SU-DHL-6 (cell line): ENCODE measurements around the gene NATD1.

Experiments used
- H2AFZ ChIP-seq: fragments of 200-600 bp; sonication (generic); 2 replicates; pipeline ENCODE4 v1.6.1; 2014; ENCODE audit warnings: low read depth, mild to moderate bottlenecking, moderate library complexity, mixed read lengths, antibody characterized with exemption, low read length; ENCODE audit not compliant: severe bottlenecking
- H3F3A ChIP-seq: fragments of 200-600 bp; shearing (Covaris generic); 2 replicates; pipeline ENCODE4 v1.6.0; 2016; ENCODE audit warnings: antibody characterized with exemption, mild to moderate bottlenecking; ENCODE audit not compliant: insufficient read depth
- H3K27ac ChIP-seq: fragments of 200-600 bp; sonication (generic); 2 replicates; pipeline ENCODE4 v1.5.1; 2016; ENCODE audit warnings: low read depth, mild to moderate bottlenecking, low read length, moderate library complexity, mixed read lengths
- H3K27me3 ChIP-seq: fragments of 200-600 bp; sonication (generic), shearing (Covaris generic); 2 replicates; pipeline ENCODE4 v1.6.0; 2014; ENCODE audit warnings: mild to moderate bottlenecking, low read length
- H3K36me3 ChIP-seq: fragments of 200-600 bp; sonication (generic); 2 replicates; pipeline ENCODE4 v1.6.1; 2014; ENCODE audit warnings: mild to moderate bottlenecking, low read length, mixed read lengths
- H3K4me2 ChIP-seq: fragments of 300-600, 200-600 bp; shearing (Covaris generic), sonication (generic); 2 replicates; pipeline ENCODE4 v1.6.0; 2014; ENCODE audit warnings: low read length, low read depth, mild to moderate bottlenecking; ENCODE audit not compliant: poor library complexity, severe bottlenecking
- H3K4me3 ChIP-seq: fragments of 200-600 bp; sonication (generic); 2 replicates; pipeline ENCODE4 v1.5.1; 2014; ENCODE audit warnings: antibody characterized with exemption, low read length, mild to moderate bottlenecking, mixed read lengths; ENCODE audit not compliant: insufficient read depth, poor library complexity, severe bottlenecking
- H3K79me2 ChIP-seq: fragments of 200-600 bp; sonication (generic); 2 replicates; pipeline ENCODE4 v1.6.1; 2014; ENCODE audit warnings: mild to moderate bottlenecking, low read length, moderate library complexity; ENCODE audit not compliant: insufficient read depth
- H3K9ac ChIP-seq: fragments of 200-600 bp; sonication (generic); 2 replicates; pipeline ENCODE4 v1.7.0; 2014; ENCODE audit warnings: mild to moderate bottlenecking, low read length
- H3K9me2 ChIP-seq: fragments of 200-600 bp; sonication (generic); replicated peaks from 2 replicates; pipeline ENCODE4 v1.6.1; 2014; ENCODE audit warnings: low read length; ENCODE audit not compliant: insufficient read depth
- H3K9me3 ChIP-seq: fragments of 200-600 bp; sonication (generic); 2 replicates; pipeline ENCODE4 v1.6.1; 2014; ENCODE audit warnings: low read length, mixed read lengths; ENCODE audit not compliant: insufficient read depth
- H4K20me1 ChIP-seq: fragments of 200-600 bp; sonication (generic); 2 replicates; pipeline ENCODE4 v1.6.1; 2014; ENCODE audit warnings: low read depth, mild to moderate bottlenecking, antibody characterized with exemption, low read length, moderate library complexity, mixed read lengths
- CTCF ChIP-seq: fragments of 200-600 bp; sonication (generic); IDR thresholded peaks from one replicate; pipeline ENCODE4 v1.5.1; 2017; ENCODE audit warnings: antibody characterized with exemption, mild to moderate bottlenecking, low read length, moderate library complexity; ENCODE audit not compliant: insufficient read depth, poor library complexity, severe bottlenecking
- EZH2phosphoT487 ChIP-seq: fragments of 200-600 bp; sonication (generic), shearing (Covaris generic); conservative IDR thresholded peaks from 2 replicates; pipeline ENCODE4 v1.6.1; 2018; ENCODE audit warnings: mild to moderate bottlenecking, antibody characterized with exemption, low read length, moderate library complexity, mixed read lengths

Gene NATD1

GRCh38 chr17:21292867-21293830 lies 39.9 kb upstream of the NATD1 start:
- Histone ChIP-seq H3F3A (peaks cover 7% of the 10 kb centered on the region), H3K9me3 (no peaks in the 10 kb centered on the region), H3K4me3 (no peak overlapping the region), H3K9me2 (no peaks in the 10 kb centered on the region), H3K79me2 (peaks cover 51% of the 10 kb centered on the region), H4K20me1 (no peaks in the 10 kb centered on the region), H3K27me3 (no peaks in the 10 kb centered on the region), H3K27ac (no peak overlapping the region), H3K4me2 (no peak overlapping the region), H3K36me3 (no peaks in the 10 kb centered on the region), H2AFZ (no peak overlapping the region), H3K9ac (no peak overlapping the region)
- TF ChIP-seq CTCF: no peak
- TF ChIP-seq EZH2phosphoT487: no peak

GRCh38 chr17:21291862-21292261 lies 38.7 kb upstream of the NATD1 start:
- Histone ChIP-seq H2AFZ (no peak overlapping the region), H3K79me2 (peaks cover 59% of the 10 kb centered on the region), H3F3A (peaks cover 20% of the 10 kb centered on the region), H3K4me3 (no peak overlapping the region), H3K9ac (no peak overlapping the region), H3K9me3 (no peaks in the 10 kb centered on the region), H3K27ac (no peak overlapping the region), H3K36me3 (no peaks in the 10 kb centered on the region), H4K20me1 (no peaks in the 10 kb centered on the region), H3K4me2 (no peak overlapping the region), H3K9me2 (no peaks in the 10 kb centered on the region), H3K27me3 (no peaks in the 10 kb centered on the region)
- TF ChIP-seq CTCF: no peak
- TF ChIP-seq EZH2phosphoT487: no peak

- no peak overlapping the region for H3K27ac ChIP-seq
- no peaks in the 10 kb centered on the region for H3K9me3 ChIP-seq
- TF ChIP-seq EZH2phosphoT487: no peak
- no peak for TF ChIP-seq CTCF
- H3K36me3 ChIP-seq: no peaks in the 10 kb centered on the region
- H3K4me3 ChIP-seq: no peak overlapping the region
- H3K4me2 ChIP-seq: no peak overlapping the region
- H3K9ac ChIP-seq: no peak overlapping the region
- peaks cover 25% of the 10 kb centered on the region for H3F3A ChIP-seq
- no peaks in the 10 kb centered on the region for H3K9me2 ChIP-seq
- H3K79me2 ChIP-seq: peaks cover 61% of the 10 kb centered on the region
- no peaks in the 10 kb centered on the region for H4K20me1 ChIP-seq
- no peak overlapping the region for H2AFZ ChIP-seq
- H3K27me3 ChIP-seq: no peaks in the 10 kb centered on the region
Observed at GRCh38 chr17:21291357-21291756, 38.1 kb upstream of the NATD1 start.
